ENCODE results near the gene SV2B.

GRCh38 chr15:91099616-91099994 is 452 bp upstream of the SV2B start:
- TF ChIP-seq POLR2A (IDR thresholded peaks at IDR 0.05) = no peak
- TF ChIP-seq CTCF (IDR thresholded peaks at IDR 0.05) = no peak
- no peak for TF ChIP-seq EP300 (IDR thresholded peaks at IDR 0.05)
- TF ChIP-seq POLR2AphosphoS5 (IDR thresholded peaks at IDR 0.05) = no peak

Data from upper lobe of left lung (tissue), 4 donors.